Measurements from ENCODE around the gene NISCH.

NISCH gene

GRCh38 chr3:52493232-52494017 lies 38.0 kb downstream of the NISCH start:
- DNase-seq, result no peak

- DNase-seq, result no peak
Measured at GRCh38 chr3:52494445-52494844, 39.0 kb downstream of the NISCH start.

GRCh38 chr3:52494886-52495495 lies 39.6 kb downstream of the NISCH start, which contains the start of gene STAB1:
TSS of gene STAB1 (plus strand) at chr3:52495338. CDS start at chr3:52495414, 76 bp downstream.
- no peak for DNase-seq

- no peak for DNase-seq
Measured at GRCh38 chr3:52495777-52496602, 40.6 kb downstream of the NISCH start.

GRCh38 chr3:52498137-52499054 lies 43.0 kb downstream of the NISCH start:
- peak; percentile 41 to 58 for DNase-seq

GRCh38 chr3:52501046-52501445 lies 45.6 kb downstream of the NISCH start:
- DNase-seq, result no peak

GRCh38 chr3:52502001-52502400 lies 46.6 kb downstream of the NISCH start:
- no peak for DNase-seq

GRCh38 chr3:52502808-52503350 lies 47.5 kb downstream of the NISCH start:
- no peak for DNase-seq

- DNase-seq, result no peak
Measured at GRCh38 chr3:52503788-52504424, 48.5 kb downstream of the NISCH start.

- DNase-seq, result no peak
Measured at GRCh38 chr3:52504977-52505376, 49.6 kb downstream of the NISCH start.

GRCh38 chr3:52506266-52506966 lies 51.0 kb downstream of the NISCH start:
- no peak for DNase-seq

- no peak for DNase-seq
Measured at GRCh38 chr3:52507359-52507758, 52.0 kb downstream of the NISCH start.

- DNase-seq, result no peak
Measured at GRCh38 chr3:52509753-52510328, 54.4 kb downstream of the NISCH start.

GRCh38 chr3:52511509-52511908 lies 56.1 kb downstream of the NISCH start:
- no peak for DNase-seq

- DNase-seq, result no peak
Measured at GRCh38 chr3:52512105-52512504, 56.7 kb downstream of the NISCH start.

GRCh38 chr3:52512727-52513126 lies 57.3 kb downstream of the NISCH start:
- no peak for DNase-seq

- no peak for DNase-seq
Measured at GRCh38 chr3:52513281-52513680, 57.9 kb downstream of the NISCH start.

GRCh38 chr3:52514576-52514975 lies 59.2 kb downstream of the NISCH start:
- DNase-seq, result no peak

- no peak for DNase-seq
Measured at GRCh38 chr3:52515192-52515591, 59.8 kb downstream of the NISCH start.

GRCh38 chr3:52516509-52517195 lies 61.2 kb downstream of the NISCH start:
- no peak for DNase-seq
